T47D (cell line): ENCODE data around the gene BUD13.
"Not testable (repeated sequence)": the region's sequence is repeated elsewhere in the genome, so short reads cannot be mapped to it uniquely, and the experiment has no call there.

ENCODE experiments used
- DNase-seq, 2 experiments: peaks; one replicate each; pipeline versions ENCODE4 v3.0.0 to v3.0.0-alpha.2; 2011 to 2012; ENCODE audit warnings: low read depth in 1 of 2, low spot score in 1 of 2
- JUND ChIP-seq: IDR thresholded peaks from 2 replicates; pipeline ENCODE4 v1.6.1; 2012; ENCODE audit warnings: low read depth
- in situ Hi-C: cut with HindIII; loops from 2 replicates; pipeline ENCODE4 v1.10.0; 2016; ENCODE audit warnings: low sequenced_read_pairs, low pct_unique_long_range_greater_than_20kb

The BUD13 gene

GRCh38 chr11:116773203-116774097 is 663 bp upstream of the BUD13 start:
- no peak for TF ChIP-seq JUND
- in situ Hi-C loops = no loop called here
- DNase-seq = peak in 1 of 2 experiments; percentile 22

DNA sequence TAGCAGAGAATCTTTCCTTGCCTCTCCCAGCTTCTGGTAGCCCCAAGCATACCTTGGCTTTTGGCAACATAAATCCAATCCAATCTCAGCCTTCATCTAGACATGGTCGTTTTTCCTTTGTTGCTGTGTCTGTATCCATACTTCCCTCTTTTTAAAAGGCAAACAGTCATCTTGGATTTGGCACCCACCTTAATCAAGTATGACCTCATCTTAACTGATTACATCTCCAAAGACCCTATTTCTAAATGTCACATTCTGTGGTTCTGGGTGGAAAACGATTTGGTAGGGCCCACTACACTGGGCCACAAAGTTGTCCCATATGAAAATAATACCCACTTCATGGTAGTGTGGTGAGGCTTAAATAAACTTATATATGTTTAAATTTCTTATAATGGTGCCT is 852 bp downstream of the BUD13 start:
- TF ChIP-seq JUND = no peak
- in situ Hi-C loops = no loop called here
- no peak for DNase-seq

DNA sequence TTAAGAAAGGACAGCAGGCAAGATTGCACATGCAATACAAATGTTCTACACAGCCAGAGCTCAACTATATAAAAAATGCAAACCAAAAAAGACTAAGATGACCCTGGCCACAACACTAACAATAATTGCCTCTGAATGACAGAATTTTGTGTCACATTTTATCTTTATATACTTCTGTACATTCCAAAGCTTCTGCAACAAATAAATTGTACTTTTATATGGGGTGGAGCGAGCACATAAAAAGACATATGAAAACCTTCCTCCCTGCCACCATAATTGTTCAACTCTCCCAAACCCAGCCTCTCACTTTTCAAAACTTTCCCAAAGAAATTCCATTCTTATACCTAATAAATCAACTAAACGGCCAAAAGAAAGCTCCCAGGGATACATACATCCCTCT is 10.7 kb downstream of the BUD13 start:
- in situ Hi-C loops = no loop called here

DNA sequence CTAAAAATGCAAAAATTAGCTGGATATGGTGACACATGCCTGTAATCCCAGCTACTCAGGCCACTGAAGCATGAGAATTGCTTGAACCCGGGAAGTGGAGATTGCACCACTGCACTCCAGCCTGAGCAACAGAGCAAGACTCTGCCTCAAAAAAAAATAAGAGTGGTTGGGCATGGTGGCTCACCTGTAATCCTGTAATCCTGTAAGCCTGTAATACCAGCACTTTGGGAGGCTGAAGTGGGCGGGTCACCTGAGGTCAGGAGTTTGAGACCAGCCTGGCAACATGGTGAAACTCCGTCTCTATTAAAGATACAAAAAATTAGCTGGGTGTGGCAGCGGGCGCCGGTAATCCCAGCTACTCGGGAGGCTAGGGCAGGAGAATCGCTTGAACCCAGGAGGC is 16.7 kb downstream of the BUD13 start:
- in situ Hi-C loops, DNase-seq: not testable (repeated sequence)

More for the DNA sequence above, 10.7 kb downstream of the BUD13 start:
- no peak for TF ChIP-seq JUND
- no peak for DNase-seq

DNA sequence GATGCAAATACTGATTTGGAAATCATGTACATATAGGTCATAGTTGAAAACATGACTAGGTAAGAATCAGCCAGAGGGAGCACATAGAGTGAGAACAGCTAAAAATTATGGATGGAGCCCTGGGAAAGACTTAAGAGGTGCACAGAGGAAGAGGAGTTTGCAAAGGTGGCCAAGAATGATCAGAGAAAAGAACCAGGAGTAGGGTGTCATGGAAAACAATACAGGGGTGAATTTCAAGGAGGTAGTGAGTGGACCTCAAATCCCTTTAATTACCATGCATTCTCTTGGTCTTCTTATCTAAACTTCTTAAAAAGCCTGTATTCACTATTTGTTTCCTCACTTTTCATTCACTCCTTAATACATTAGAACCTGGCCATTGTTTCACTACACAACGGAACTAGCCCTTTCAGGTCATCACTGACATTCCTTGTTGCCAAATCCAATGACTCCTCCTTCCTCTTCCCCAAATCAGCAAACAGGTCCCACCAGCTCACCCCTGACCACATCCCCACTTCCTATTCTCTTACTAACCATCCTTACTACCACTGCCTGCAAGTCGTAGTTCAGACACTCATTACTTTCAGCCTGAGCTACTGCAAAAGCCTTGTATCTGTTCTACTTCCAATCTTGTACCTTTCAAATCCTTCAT is 22.6 kb downstream of the BUD13 start:
- DNase-seq = no peak
- in situ Hi-C loops = no loop called here
- no peak for TF ChIP-seq JUND

DNA sequence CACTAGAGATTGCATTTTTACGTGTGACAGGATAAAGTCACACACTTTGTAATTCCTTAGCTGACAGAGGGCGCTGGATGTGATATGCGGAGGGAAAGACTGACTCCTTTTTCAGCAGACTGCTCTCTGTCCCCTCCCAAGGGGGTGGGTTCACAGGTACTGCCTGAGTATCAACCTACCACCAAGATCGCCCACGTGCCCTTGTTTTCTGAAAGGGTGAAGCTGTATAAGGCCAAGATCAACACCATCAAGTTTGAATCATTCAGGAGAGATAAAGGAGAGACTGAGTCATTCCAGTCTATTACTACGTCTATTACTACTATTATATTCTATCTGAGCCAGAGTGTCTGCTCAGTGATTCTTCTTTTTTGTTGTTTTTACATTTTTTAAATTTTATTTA is 30.7 kb downstream of the BUD13 start:
- DNase-seq = no peak
- TF ChIP-seq JUND = no peak
- in situ Hi-C loops = no loop called here

- DNase-seq = peak in 1 of 2 experiments; percentile 20
- in situ Hi-C loops = no loop called here
Observed at GRCh38 chr11:116740741-116741140, 32.0 kb downstream of the BUD13 start.

GRCh38 chr11:116738975-116739374 is 33.8 kb downstream of the BUD13 start:
- TF ChIP-seq JUND = no peak
- in situ Hi-C loops = no loop called here
- DNase-seq = no peak

More at GRCh38 chr11:116740741-116741140, 32.0 kb downstream of the BUD13 start:
- no peak for TF ChIP-seq JUND

GRCh38 chr11:116736763-116737162 is 36.0 kb downstream of the BUD13 start:
- DNase-seq = peak in 1 of 2 experiments; percentile 68
- no peak for TF ChIP-seq JUND
- in situ Hi-C loops = no loop called here

- no peak for TF ChIP-seq JUND
- DNase-seq = no peak
- in situ Hi-C loops = no loop called here
Observed at GRCh38 chr11:116733969-116734508, 38.7 kb downstream of the BUD13 start.

DNA sequence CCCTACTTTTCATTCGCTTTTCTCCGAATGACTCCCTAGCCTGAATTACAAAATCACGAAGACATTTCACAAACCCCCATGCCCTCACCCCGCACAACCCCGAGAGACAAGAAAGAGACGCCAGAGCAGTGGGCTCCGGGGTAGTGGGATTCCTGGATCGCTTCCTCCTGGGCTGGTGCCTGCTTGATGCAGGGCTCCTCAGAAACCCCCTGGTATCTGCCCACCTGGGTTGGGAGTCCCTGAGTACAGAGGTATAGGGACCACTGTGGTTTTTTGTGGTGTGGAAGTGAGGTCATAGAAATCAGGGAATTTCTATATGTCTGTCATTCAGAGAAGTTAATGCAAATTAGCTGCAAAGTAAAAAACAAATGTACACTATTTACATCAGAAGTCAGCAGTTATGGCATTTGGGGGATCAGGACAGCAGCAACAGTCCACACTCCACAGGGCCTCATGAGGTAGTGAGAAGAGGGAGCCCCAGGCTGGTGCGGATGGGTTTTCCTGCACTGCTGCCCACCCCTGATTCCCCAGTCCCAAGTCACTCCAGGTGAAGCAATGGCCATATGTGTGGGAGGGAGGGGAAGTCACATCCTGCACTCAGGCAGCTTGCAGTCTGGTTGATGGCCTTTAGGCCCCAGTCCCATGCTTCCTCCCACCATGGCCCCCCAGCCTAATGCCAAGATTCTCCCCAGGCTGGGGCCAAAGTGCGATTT is 39.6 kb downstream of the BUD13 start:
- in situ Hi-C loops = no loop called here
- no peak for TF ChIP-seq JUND
- DNase-seq = no peak

DNA sequence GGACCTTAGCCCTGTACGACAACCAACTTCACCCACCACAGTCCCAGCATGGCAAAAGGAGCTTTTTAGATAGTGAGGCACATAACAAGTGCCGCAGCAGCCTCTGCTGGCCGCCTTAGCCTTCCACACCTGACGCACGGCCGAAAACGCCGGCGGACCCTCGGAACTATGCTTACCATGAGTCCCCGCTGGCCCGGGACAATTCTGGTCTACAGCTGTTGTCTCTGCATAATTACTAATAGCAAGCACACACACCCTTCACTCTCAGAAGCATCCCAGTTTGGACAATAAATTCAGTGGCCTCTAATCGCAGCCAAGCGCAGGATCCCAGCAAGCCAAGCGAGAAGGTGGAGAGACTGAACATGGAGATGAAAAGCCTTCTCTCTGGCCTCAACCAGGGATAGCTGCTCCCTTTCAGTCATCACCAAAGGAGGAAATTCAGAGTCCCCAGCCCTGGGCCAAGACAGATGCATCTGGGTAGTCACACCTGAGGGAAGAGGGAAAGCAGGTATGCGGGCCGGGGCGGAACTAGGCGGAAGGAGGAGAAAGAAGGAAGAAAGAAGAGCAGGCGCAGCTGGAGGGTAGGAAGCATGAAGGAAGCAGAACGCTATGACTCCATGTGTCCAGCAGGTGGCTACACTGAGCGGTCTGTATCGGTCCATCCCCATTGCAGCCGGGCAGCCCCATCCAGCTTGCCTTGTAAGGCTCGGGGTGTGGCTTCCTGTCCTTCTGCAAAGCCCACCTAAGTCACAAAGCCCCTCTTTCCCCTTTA is 40.3 kb downstream of the BUD13 start:
- TF ChIP-seq JUND = no peak
- peak; percentile 81 to 82 for DNase-seq
- in situ Hi-C loops = no loop called here
